NCI-H2196 (cell line): ENCODE data around the gene UAP1.

Experiments used
- DNase-seq: peaks from one replicate; lab custom pipeline; 2025; ENCODE audit not compliant: unreplicated experiment; lab: John Stamatoyannopoulos, UW

UAP1 gene

GRCh38 chr1:162561616-162562469 is at the start of gene UAP1:
TSS of gene UAP1 (plus strand) at chr1:162561722. CDS start at chr1:162566069, 4,347 bp downstream.
- DNase-seq, result no peak

- DNase-seq, result no peak
These were observed 34.2 kb upstream of the UAP1 start for GRCh38 chr1:162527314-162527713.

DNA sequence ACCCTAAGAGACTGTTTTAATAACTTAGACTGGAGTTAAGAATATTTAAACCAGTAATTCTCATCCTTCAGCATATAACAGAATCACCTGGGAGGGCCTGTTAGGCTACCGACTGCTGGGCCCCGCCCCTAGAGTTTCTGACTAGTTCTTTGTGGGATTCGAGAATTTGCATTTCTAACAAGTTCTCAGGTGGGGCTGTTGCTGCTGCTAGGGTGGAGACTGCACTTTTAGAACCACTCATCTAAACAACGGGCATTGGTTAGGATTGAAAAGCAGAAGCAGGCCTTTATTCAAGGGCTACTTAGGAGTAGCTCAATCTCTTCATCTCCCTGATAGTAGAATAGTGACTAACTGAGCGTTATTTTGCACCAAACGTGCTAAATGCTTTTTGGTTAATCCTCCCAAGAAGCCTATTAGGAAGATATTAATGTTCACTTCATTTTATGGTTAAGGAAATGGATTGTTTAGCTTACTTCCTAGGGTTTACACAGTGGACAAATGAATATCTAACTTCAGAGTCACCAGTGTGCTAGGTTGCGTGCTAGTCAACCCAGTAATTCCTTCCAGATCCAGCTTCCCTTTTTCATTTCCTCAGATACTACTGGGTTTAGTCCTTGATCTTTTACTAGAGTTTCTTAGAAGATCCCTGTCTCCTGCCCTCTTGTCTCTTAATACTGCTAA is 31.1 kb upstream of the UAP1 start:
- no peak for DNase-seq

DNA sequence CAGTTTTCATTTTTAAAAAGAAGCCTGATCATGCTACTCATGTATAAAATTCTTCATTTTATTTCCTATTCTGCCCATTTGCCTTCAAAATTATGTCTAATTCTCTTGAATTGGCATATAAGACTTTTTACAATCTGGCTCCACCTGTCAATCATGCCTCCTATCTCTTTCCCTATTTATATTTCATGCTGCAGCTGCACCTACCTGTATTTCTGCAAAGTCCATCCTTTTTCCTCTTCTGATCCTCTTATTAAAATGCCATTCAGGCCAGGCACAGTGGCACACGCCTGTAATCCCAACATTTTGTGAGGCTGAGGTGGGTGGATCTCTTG is 30.6 kb upstream of the UAP1 start:
- DNase-seq, result no peak

DNA sequence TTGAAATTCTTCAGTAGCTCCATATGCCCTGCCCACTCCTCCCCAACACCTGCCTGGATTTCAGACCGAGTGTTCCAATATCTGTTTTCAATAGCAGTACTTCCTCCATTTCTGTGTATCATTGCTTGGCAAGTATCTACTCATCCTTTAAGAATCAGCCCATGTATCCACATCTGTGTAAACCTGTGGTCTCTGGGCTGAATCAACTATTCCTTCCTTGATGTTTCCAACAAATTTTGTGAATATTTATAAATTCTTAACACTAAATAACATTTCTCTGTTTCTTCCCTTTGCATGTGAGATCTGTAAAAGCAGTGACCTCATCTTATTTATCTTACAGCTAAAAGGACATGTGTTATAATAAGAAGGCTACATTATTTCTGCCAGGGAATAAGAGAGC is 26.0 kb upstream of the UAP1 start:
- no peak for DNase-seq

DNA sequence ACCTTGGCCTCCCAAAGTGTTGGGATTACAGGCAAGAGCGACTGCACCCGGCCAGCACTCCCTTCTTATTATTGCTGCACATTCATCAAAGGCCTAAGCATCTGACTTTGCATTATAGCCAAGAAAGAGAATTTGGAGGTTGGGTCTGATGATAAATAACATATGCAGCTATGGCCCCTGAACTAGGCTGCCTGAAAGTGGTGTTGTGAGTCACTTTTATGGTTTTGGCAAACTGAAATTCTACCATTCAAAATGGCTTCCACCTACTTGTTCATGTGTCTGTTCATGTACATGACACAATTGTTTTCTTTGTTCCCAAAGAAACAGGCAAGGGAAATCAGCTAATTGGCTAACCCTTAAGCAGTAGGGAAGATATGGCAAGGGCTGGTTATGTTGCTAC is 25.0 kb upstream of the UAP1 start:
- no peak for DNase-seq

DNA sequence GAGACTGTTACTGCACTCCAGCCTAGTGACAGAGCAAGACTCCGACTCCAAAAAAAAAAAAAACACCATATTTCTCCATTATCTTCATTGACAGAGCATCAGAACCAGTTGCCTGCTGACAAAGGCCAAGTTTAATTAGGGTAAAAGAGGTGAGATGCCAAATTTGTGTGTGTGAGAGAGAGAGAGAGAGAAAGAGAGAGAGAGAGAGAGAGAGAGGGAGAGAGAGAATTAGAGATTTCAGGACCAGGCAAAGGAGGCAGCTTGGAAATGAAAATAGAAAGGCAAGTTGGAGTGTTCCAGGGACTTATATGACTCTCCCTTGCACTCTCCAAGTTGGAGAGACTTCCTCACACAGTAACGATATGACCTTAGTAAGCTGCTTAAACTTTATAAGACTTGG is 24.3 kb upstream of the UAP1 start:
- DNase-seq, result no peak

DNA sequence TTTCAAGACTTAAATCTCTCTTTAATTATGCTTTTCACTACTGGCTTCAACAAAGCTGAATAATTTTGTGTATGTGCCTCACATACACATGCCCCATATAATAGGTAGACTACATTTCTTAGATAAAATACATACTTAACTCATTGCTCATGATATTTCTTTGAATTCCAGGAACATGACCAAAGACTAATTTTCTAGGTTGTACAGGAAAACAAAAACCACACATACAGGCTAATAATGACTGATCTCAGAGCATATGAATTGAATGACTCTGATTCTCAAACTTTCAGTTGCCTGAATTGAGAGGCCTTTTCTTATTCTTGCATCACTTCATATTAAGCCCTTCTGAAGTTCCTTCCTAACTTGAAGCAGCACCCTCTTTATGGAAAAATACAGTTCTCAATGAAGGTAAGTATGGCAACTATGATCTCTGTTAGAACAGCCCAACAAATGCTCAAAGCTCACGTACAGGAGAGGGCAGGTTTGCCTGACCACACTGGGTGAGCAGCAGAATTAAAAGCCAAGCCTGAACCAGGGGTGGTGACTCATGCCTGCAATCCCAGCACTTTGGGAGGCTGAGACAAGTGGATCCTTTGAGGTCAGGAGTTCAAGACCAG is 22.6 kb upstream of the UAP1 start:
- DNase-seq, result no peak

- DNase-seq, result no peak
These were observed 19.8 kb upstream of the UAP1 start for GRCh38 chr1:162541619-162542141.

- no peak for DNase-seq
These were observed 18.3 kb upstream of the UAP1 start for GRCh38 chr1:162543228-162543627.

GRCh38 chr1:162548170-162548569 is 13.4 kb upstream of the UAP1 start:
- DNase-seq, result no peak

DNA sequence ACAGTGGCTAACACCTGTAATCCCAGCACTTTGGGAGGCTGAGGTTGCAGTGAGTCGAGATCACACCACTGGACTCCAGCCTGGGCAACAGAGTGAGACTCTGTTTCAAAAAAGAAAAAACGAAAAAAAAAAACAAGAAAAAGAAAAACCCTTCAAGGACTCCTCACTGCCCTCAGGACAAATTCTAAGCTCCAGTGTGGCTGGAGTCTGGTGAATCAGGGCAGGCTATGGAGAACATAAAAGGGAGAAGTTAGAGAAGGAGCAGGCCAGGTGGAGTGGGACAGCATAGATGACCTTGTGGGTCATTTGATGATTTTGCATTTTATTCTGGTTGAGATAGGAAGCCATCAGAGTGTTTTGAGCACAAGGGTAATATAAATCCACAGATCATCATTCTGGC is 12.5 kb upstream of the UAP1 start:
- DNase-seq, result no peak

DNA sequence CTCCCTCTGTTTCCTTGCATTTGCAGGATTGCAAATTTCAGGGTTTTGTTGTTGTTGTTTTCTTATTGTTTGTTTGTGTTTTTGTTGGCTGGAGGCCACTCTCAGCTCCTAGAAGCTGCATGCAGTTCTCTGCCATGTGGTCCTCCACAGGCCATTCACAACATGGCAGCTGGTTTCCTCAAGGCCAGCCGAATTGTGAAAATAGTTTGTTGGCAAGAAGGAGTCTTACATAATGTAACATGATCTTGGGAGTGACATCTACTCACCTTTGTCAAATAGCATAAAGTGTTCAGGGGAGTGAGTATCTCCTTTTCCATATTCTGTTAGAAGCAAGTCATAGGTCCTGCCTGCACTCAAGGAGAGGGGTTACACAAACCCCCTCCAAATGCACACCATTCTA is 10.6 kb upstream of the UAP1 start:
- no peak for DNase-seq

GRCh38 chr1:162551969-162552683 is 9.4 kb upstream of the UAP1 start:
- no peak for DNase-seq

DNA sequence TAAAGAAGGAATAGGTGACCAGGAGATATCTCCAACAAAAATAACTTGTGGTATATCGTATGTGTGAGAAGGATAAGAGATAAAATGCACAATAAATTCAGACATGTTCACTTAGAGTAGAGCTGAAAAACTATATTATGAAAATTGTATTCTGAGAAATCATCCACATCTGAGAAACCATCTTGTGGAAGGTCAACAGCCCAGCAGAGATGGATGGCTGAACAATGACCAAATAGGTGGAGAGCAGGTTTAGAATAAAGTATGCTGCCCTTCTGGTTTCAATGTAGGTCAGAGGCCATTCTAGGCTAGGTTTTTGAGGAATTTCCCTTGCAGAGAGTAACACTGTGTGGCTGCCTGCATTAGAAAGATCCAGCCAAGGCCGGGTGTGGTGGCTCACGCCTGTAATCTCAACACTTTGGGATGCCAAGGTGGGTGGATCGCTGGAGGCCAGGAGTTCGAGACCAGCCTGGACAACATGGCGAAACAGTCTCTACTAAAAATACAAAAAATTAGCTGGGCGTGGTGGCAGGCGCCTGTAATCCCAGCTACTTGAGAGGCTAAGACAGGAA is 8.8 kb upstream of the UAP1 start:
- DNase-seq, result no peak

DNA sequence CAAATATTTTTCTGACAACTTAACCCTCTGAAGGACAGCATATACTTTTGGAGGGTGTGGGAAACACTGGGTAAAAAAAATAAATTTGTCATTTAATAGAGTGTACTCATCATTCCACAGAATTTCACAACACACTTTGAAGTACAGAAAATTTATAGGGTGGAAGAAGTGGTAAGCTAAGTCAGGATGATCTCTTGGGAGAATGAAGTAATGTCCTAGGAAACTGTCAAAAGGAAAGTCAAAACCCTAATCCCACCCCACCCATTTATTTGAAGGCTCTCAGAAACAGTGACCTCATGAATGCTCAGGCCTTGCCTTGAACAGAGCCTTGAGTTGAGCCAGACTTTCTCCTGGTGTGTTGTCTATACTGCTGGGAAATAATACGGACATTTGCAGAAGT is 7.3 kb upstream of the UAP1 start:
- DNase-seq, result no peak

DNA sequence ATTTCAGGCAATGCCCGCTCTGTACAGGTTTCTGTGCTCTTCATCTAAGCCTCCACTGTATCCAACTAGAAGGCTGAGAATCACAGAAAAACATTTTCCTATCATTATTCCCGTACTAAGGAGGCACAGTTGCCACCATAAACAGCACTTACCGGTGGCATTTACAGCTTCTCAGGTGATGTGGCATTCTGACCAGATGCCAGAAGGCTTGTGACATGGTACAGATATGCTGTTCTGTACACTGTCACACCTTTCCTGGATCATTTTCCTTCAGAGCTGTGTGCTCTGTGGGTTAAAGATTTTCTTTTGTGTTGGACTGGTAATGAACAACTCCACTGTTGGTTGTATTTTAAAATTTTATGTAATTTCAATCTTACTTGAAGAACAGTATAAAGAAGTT is 4.0 kb upstream of the UAP1 start:
- no peak for DNase-seq

- DNase-seq, result no peak
These were observed 1.1 kb upstream of the UAP1 start for GRCh38 chr1:162560303-162561036.

DNA sequence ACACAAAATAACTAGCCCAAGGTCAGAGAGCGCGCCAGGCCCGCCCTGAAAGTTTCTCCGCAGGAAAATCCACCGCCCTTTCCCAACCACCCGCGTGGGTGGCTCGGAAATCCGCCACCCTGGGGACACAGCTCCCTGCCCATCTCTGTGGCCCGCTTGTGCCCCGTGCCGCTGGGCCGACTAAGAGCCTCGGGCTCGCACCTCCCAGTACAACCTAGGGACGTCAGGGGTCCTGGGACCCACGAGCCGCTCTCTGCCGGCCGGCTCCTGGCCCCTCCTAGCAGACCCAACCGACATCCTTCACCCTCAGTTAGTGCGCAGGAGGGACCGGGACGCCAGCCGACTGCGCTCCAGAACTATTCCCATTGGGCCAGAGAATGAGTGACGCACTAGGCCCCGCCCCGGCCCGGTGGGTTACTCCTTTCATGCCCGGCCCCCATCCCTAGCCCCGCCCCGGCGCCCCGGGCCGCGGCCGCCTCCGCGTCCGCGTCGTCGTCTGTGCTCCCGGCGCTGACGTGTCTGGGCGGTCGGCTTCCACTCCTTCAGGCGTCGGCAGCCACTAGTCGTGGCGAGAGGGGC is 396 bp upstream of the UAP1 start:
- peak; percentile 96 for DNase-seq

GRCh38 chr1:162562470-162562828 is 927 bp downstream of the UAP1 start:
- no peak for DNase-seq
